GM23338 (cell line): Measurements from ENCODE around the gene DENND6A.

ENCODE experiments used
- CREB1 ChIP-seq: fragments of 250-450 bp; sonication (Bioruptor Pico); IDR thresholded peaks from 2 replicates; pipeline ENCODE4 v1.5.0; 2020; ENCODE audit warnings: low read depth, mild to moderate bottlenecking, moderate library complexity
- ETS1 ChIP-seq: IDR thresholded peaks from 2 replicates; pipeline ENCODE4 v1.6.1; 2016; ENCODE audit warnings: antibody characterized with exemption
- EZH2 ChIP-seq: fragments of 200-600 bp; sonication (generic); IDR thresholded peaks from one replicate; pipeline ENCODE4 v1.8.0; 2017; ENCODE audit warnings: antibody characterized with exemption, mild to moderate bottlenecking, low read depth; ENCODE audit not compliant: unreplicated experiment
- EZH2phosphoT487 ChIP-seq: fragments of 200-600 bp; sonication (generic); IDR thresholded peaks from one replicate; pipeline ENCODE4 v1.8.1; 2018; ENCODE audit warnings: antibody characterized with exemption; ENCODE audit not compliant: unreplicated experiment
- JUNB ChIP-seq: IDR thresholded peaks from one replicate; pipeline ENCODE4 v1.6.1; 2016; ENCODE audit warnings: antibody characterized with exemption; ENCODE audit not compliant: unreplicated experiment
- POLR2AphosphoS5 ChIP-seq: IDR thresholded peaks from 2 replicates; pipeline ENCODE4 v1.6.1; 2016; ENCODE audit warnings: antibody characterized with exemption, low read depth
- REST ChIP-seq: IDR thresholded peaks from one replicate; pipeline ENCODE4 v1.6.1; 2018; ENCODE audit warnings: antibody characterized with exemption; ENCODE audit not compliant: unreplicated experiment
- ZNF331 ChIP-seq: fragments of 250-450 bp; sonication (Bioruptor Pico); IDR thresholded peaks from 2 replicates; pipeline ENCODE4 v1.5.0; 2020; ENCODE audit warnings: low read depth, mild to moderate bottlenecking, moderate library complexity
- TF ChIP-seq, protein P1 (sequence below), 2 experiments: fragments of 200-600 bp in 1 of 2; sonication (generic) in 1 of 2; conservative IDR thresholded peaks; 2 replicates each; pipeline versions ENCODE4 v1.5.1 to v1.6.1; 2016 to 2017; ENCODE audit warnings: antibody characterized with exemption in 2 of 2, low read depth in 2 of 2, mild to moderate bottlenecking in 2 of 2, moderate library complexity in 1 of 2

DNA sequence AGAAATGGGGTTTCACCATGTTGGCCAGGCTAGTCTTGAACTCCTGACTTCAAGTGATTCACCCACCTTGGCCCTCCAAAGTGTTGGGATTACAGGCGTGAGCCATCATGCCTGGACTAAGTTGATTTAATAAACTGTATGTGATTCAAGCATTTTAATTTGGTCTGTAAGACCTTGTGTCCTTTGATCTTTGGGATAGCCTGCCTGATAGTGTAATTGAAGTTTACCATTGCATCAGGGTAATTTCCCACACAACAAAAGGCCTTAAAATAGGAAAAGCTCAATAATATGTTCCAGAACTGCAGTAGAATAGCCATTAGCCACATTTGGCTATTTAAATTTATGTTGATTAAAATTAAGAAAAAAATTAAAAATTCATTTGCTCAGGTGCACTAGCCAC, 25.2 kb upstream of the DENND6A start:
- no peak for TF ChIP-seq EZH2phosphoT487
- TF ChIP-seq REST = no peak
- TF ChIP-seq, protein P1, sequence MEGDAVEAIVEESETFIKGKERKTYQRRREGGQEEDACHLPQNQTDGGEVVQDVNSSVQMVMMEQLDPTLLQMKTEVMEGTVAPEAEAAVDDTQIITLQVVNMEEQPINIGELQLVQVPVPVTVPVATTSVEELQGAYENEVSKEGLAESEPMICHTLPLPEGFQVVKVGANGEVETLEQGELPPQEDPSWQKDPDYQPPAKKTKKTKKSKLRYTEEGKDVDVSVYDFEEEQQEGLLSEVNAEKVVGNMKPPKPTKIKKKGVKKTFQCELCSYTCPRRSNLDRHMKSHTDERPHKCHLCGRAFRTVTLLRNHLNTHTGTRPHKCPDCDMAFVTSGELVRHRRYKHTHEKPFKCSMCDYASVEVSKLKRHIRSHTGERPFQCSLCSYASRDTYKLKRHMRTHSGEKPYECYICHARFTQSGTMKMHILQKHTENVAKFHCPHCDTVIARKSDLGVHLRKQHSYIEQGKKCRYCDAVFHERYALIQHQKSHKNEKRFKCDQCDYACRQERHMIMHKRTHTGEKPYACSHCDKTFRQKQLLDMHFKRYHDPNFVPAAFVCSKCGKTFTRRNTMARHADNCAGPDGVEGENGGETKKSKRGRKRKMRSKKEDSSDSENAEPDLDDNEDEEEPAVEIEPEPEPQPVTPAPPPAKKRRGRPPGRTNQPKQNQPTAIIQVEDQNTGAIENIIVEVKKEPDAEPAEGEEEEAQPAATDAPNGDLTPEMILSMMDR (conservative IDR thresholded peaks at IDR 0.05; ENCODE audit: low read depth in 2 of 2) = no peak
- no peak for TF ChIP-seq ZNF331 (CRISPR knock-in tag)
- no peak for TF ChIP-seq POLR2AphosphoS5
- no peak for TF ChIP-seq CREB1 (CRISPR knock-in tag)
- TF ChIP-seq ETS1 = no peak
- no peak for TF ChIP-seq EZH2
- no peak for TF ChIP-seq JUNB
